Stimulated activated CD8-positive, alpha-beta memory T cell treated with anti-CD3 and anti-CD28 coated beads, Interleukin-15, amount 100 ng/mL, for 24 hours (primary cell): Measurements from ENCODE around the gene CABLES1.

Experiments used
- DNase-seq: peaks from one replicate; pipeline ENCODE4 v3.0.0-alpha.2; 2020; ENCODE audit warnings: low read depth

Gene CABLES1

GRCh38 chr18:23194155-23194996 lies 59.1 kb downstream of the CABLES1 start:
- no peak for DNase-seq

- no peak for DNase-seq
Observed at GRCh38 chr18:23194997-23195957, 60.0 kb downstream of the CABLES1 start.

GRCh38 chr18:23196119-23197007 lies 61.1 kb downstream of the CABLES1 start:
- no peak for DNase-seq

- no peak for DNase-seq
Observed at GRCh38 chr18:23198217-23198845, 63.0 kb downstream of the CABLES1 start.

GRCh38 chr18:23200756-23201155 lies 65.5 kb downstream of the CABLES1 start:
- DNase-seq = no peak

GRCh38 chr18:23201741-23202140 lies 66.5 kb downstream of the CABLES1 start:
- no peak for DNase-seq

- DNase-seq = no peak
Observed at GRCh38 chr18:23203891-23204432, 68.7 kb downstream of the CABLES1 start.

GRCh38 chr18:23204589-23205235 lies 69.4 kb downstream of the CABLES1 start:
- no peak for DNase-seq

- DNase-seq = no peak
Observed at GRCh38 chr18:23205980-23206379, 70.7 kb downstream of the CABLES1 start.

- no peak for DNase-seq
Observed at GRCh38 chr18:23207191-23207955, 72.1 kb downstream of the CABLES1 start.

GRCh38 chr18:23207994-23208393 lies 72.7 kb downstream of the CABLES1 start:
- DNase-seq = no peak

- no peak for DNase-seq
Observed at GRCh38 chr18:23208600-23208999, 73.3 kb downstream of the CABLES1 start.

- DNase-seq = no peak
Observed at GRCh38 chr18:23209031-23209430, 73.7 kb downstream of the CABLES1 start.

- DNase-seq = no peak
Observed at GRCh38 chr18:23209796-23210195, 74.5 kb downstream of the CABLES1 start.

- DNase-seq = no peak
Observed at GRCh38 chr18:23210526-23210925, 75.2 kb downstream of the CABLES1 start.

GRCh38 chr18:23211146-23211545 lies 75.9 kb downstream of the CABLES1 start:
- no peak for DNase-seq

- no peak for DNase-seq
Observed at GRCh38 chr18:23212161-23212560, 76.9 kb downstream of the CABLES1 start.

GRCh38 chr18:23213200-23213599 lies 77.9 kb downstream of the CABLES1 start:
- DNase-seq = no peak

GRCh38 chr18:23217781-23218180 lies 82.5 kb downstream of the CABLES1 start:
- DNase-seq = no peak

GRCh38 chr18:23220355-23220754 lies 85.1 kb downstream of the CABLES1 start:
- DNase-seq = no peak
